SW 1271 (cell line): ENCODE measurements around the gene AKT3.

Experiments used
- DNase-seq, 2 experiments: peaks; one replicate each; lab custom pipeline; 2025; lab: John Stamatoyannopoulos, UW

AKT3 gene

GRCh38 chr1:243487036-243487648 lies 362.9 kb downstream of the AKT3 start:
- DNase-seq = no peak

GRCh38 chr1:243483952-243484351 lies 366.1 kb downstream of the AKT3 start:
- no peak for DNase-seq

- no peak for DNase-seq
Observed at GRCh38 chr1:243483071-243483771, 366.8 kb downstream of the AKT3 start.

GRCh38 chr1:243482141-243483022 lies 367.7 kb downstream of the AKT3 start:
- no peak for DNase-seq

GRCh38 chr1:243481101-243481500 lies 368.9 kb downstream of the AKT3 start:
- no peak for DNase-seq

- no peak for DNase-seq
Observed at GRCh38 chr1:243477731-243478290, 372.2 kb downstream of the AKT3 start.

GRCh38 chr1:243475966-243476365 lies 374.1 kb downstream of the AKT3 start:
- no peak for DNase-seq

- no peak for DNase-seq
Observed at GRCh38 chr1:243474906-243475305, 375.1 kb downstream of the AKT3 start.

- no peak for DNase-seq
Observed at GRCh38 chr1:243474136-243474881, 375.7 kb downstream of the AKT3 start.

- DNase-seq = no peak
Observed at GRCh38 chr1:243473227-243474135, 376.6 kb downstream of the AKT3 start.

GRCh38 chr1:243471754-243472745 lies 378.0 kb downstream of the AKT3 start:
- DNase-seq = no peak

- no peak for DNase-seq
Observed at GRCh38 chr1:243471026-243471685, 378.9 kb downstream of the AKT3 start.

- no peak for DNase-seq
Observed at GRCh38 chr1:243470502-243470901, 379.5 kb downstream of the AKT3 start.

- no peak for DNase-seq
Observed at GRCh38 chr1:243469497-243469896, 380.5 kb downstream of the AKT3 start.

- DNase-seq = no peak
Observed at GRCh38 chr1:243465738-243466137, 384.3 kb downstream of the AKT3 start.

GRCh38 chr1:243465081-243465480 lies 385.0 kb downstream of the AKT3 start:
- no peak for DNase-seq

GRCh38 chr1:243462929-243463697 lies 386.9 kb downstream of the AKT3 start:
- DNase-seq = no peak

- DNase-seq = no peak
Observed at GRCh38 chr1:243461700-243462099, 388.3 kb downstream of the AKT3 start.
